CD4-positive, alpha-beta T cell treated with Interferon gamma for 1 hour (primary cell): ENCODE measurements around the gene LYPD5.
"Not testable (repeated sequence)": the region's sequence is repeated elsewhere in the genome, so short reads cannot be mapped to it uniquely, and the experiment has no call there.

Source experiments
- DNase-seq: peaks from one replicate; pipeline ENCODE4 v3.0.0-alpha.2; 2020

Gene LYPD5, protein sequence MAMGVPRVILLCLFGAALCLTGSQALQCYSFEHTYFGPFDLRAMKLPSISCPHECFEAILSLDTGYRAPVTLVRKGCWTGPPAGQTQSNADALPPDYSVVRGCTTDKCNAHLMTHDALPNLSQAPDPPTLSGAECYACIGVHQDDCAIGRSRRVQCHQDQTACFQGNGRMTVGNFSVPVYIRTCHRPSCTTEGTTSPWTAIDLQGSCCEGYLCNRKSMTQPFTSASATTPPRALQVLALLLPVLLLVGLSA

DNA sequence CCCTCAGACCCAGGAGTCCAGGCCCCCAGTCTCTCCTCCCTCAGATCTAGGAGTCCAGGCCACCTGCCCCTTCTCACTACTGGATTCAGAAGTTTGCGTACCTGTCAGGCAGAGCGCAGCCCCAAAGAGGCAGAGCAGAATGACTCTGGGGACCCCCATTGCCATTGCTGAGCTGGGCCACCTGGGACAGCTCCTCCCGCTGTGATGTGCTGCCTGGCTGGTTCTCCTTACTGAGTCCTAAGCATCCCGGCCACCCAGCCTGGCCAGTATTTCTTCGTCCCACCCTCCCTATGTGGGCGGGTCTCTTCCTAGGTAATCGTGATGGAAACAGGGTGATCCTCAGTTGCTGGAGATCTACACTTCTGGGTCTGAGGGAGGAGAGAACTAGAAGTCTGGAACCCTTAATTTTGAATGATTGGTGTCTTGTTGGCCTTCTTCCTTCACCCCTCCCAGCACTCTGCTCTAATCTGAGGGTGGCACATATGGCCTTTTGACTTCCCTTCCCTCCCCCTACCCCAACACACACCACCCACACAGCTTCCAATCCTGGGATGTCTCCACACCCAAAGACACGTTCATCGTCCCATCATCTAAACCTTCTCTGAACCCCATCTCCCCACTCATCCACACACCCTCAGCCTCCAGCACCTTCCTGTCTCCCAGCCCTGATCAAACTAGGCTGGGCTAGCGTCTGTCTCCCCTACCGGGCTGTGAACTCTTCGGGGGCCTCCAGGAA, at the start of gene LYPD5:
Gene LYPD5, minus strand, starts transcription at position 232 of the 736 bp plus-strand sequence. Its CDS starts 67 bp downstream, at position 165.
- DNase-seq = no peak

DNA sequence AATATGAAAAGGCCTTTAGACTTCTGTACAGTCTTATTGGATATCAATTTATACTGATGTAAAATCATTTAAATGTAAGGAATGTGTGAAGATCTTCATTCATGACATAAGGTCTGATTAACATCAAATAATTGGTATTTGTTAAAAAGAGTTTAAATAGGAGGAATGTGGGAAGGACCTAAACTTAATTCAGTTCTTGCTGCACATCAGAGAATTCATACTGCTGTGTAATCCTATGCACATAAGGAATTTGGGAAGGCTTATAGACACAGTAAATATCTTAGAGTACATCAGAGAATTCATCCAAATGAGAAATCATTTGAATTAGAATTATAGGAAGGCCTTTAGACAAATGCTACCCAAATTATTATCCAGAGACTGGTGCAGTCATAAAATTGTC, 46.6 kb upstream of the LYPD5 start:
- no peak for DNase-seq

GRCh38 chr19:43847884-43848283, 45.6 kb upstream of the LYPD5 start:
- DNase-seq = no peak

- DNase-seq = no peak
Measured at GRCh38 chr19:43847246-43847645, 45.0 kb upstream of the LYPD5 start.

GRCh38 chr19:43842007-43842406, 39.8 kb upstream of the LYPD5 start:
- no peak for DNase-seq

DNA sequence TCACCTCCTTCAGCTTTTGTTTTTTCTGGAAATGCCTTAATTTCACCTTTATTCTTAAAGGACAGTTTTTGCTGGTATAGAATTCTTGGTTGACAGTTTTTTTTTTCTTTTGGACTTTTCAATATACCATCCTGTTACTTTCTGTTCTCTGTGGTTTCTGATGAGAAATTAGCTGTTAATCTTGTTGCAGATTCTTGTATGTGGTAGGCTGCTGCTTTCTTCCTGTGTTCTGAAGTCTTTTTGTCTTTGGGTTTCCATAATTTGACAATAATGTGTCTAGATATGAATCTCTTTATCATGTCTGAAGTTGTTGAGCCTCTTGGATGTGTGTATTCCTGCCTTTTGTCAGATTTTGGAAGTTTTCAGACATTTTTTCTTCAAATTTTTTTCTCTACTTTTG, 36.9 kb upstream of the LYPD5 start:
- DNase-seq = no peak

DNA sequence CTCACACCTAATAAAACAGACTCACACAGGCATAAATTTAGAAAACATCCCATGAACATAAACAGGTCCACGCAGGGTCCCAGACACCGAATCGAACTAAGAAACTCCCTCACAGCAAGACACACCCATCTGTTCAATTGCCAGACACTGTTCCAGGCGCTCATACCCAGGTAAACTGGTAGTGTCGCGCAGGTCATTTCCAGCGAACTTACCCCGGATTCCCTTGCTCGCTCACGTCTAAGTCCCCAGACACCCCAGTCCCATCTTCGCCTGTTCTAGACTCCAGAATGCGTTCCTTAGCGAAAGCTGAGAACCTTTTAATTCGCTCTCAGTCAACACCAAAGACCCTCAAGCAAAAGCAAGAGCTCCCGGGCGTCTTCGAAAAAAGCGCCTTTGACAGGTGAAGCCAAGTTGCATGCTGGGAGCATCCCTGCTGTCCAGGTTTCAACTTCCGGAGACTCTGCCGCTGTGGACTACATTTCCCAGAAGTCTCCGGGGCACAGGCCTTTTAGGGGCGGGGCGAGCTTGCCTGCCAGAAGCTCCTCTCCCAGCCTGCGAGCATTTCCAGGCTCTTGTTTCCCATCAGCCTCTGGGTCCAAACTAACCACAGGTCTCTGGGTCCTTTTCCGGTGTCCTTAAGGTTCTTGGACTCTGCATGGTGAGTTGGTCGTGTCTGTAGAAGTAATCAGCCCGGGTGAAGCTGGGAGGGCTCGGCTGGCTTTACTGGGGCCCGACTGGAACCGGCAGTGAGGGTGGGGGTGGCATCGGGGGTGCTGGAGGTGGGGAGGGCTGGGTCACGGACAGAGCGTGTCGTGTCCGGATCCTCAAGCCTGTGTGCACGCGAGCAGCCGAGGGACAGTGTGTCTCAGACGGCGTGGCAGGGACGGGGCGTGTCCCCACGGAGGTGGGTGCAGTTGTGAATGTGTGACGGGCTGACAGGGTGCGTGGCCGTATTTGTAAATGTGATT, 24.8 kb upstream of the LYPD5 start, which contains the start of gene ZNF283:
Gene ZNF283, plus strand, starts transcription at position 535 of the 968 bp plus-strand sequence. CDS start 6,184 bp downstream, outside the sequence.
- DNase-seq = peak; percentile 83

- DNase-seq = not testable (repeated sequence)
Measured at GRCh38 chr19:43824572-43824971, 22.3 kb upstream of the LYPD5 start.

DNA sequence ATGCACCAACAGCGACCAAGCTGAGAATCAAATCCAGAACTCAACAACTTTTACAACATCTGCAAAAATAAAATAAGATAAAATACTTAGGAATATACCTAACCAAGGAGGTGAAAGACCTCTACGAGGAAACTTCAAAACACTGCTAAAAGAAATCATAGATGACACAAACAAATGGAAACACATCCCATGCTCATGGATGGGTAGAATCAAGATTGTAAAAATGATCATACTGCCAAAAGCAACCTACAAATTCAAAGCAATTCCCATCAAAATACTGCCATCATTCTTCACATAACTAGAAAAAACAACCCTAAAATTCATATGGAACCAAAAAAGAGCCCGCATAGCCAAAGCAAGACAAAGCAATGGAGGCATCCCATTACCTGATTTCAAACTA, 21.6 kb upstream of the LYPD5 start:
- DNase-seq = not testable (repeated sequence)

DNA sequence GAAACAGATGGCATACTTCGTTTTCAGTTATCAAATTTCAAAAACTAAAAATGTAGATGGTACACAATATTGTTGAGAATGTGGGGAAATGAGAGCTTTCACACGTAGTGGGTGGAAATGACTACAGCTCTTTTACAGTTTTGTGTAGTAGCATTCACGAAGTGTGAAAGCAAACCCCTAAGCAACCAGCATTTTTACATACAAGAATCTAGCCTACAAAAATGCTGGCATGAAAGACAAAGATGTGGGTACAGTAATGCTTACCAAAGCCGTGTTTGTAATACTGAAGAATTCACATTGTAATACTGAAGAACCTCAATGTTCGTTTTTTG, 18.6 kb upstream of the LYPD5 start:
- no peak for DNase-seq

DNA sequence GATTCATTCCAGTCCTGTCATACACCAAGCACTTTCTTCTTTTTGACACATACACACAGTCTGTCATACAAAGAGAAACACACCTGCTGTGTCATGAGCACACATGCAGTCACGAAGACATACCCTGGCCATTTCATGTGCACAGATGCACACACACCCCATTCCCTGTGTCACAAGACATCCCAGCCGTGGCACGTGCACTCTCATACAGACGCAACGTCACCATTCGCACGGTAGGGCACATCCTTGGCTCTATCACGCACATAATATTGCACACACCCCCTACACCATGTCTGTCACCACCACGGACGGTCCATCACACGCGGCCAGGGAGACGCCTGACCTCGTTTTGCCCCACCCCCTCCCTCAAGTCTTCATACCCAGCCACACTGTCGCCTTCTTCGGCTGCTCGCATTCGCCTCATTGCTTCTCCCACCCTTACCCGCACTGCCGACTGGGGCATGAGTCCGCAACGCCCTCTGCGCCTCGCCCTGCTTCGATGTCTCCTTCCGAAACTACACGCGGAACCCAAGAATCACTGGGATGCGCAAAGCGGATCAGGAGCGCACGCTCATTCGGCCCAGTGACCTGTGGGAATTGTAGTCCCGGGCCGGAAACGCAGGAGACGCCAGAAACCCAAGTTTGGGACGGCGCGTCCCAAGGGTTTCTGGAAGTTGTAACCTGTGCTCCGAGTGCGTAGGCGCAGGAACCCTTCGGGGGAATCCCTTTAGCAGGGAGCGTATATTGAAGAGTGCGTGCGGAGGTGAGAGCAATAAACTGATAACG, 18.0 kb upstream of the LYPD5 start:
- no peak for DNase-seq

DNA sequence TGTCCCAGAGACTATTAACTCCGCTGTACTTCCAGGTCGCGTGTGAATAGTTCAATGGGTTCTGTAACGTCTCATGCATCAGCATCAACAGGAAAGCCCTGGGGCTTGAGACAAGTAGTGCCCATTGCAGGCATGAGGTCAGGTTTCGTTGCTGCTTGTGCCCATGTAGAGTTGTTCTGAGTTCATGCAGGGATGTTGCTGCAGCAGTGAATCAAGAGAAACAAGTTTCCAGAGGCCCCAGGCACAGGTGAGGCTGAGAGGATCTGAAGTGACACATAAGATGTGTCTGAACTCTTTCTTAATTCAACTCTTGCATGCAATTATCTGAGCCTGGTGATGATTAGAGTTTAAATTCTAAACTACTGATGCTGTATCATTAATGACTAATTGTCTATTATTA, 16.3 kb upstream of the LYPD5 start:
- no peak for DNase-seq

DNA sequence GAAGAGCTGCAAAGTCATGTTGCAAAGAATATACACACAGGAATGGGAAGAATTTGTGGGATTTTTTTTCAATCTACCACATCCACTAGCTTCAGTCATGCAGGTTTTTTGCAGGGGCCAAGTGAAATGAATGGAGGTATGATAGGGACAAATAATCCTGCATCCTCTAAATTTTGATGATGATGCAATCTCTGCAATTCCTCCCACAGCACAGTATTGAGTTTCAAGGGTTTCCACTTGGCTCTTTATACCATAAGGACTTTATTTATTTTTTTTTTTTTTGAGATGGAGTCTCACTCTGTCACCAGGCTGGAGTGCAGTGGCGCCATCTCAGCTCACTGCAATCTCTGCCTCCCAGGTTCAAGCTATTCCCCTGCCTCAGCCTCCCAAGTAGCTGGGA, 15.2 kb upstream of the LYPD5 start:
- DNase-seq = not testable (repeated sequence)

DNA sequence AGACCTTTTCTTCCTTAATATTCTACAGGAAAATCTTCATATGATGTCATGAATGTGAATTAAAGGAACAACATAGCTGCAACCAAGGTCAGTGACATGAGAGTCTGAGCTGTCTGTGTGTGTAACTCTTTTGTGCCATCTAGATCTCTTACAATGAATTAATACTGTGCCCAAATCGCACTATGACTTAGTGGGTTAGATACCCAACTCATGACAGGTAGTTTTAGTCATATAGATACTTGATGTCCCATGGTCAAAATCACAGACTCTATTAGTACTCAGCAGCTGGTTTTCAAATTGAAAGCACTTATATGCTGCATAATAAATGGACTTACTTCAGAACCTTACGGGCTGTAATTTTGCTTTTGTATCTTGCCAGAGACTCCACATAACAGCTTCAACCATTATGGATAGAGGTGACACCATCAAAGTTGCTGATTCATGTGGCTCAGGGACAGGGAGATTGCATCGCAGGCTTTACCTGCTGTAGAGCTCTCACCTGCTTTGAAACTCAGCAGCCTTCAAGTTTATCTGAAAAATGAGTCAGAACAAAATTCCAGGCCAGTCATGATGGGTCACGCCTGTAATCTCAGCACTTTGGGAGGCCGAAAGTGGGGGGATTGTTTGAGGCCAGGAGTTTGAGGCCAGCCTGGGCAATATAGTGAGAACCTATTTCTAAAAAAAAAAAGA, 12.6 kb upstream of the LYPD5 start:
- DNase-seq = no peak

GRCh38 chr19:43812688-43813087, 10.4 kb upstream of the LYPD5 start:
- no peak for DNase-seq

- no peak for DNase-seq
Measured at GRCh38 chr19:43812259-43812658, 10.0 kb upstream of the LYPD5 start.

- no peak for DNase-seq
Measured at GRCh38 chr19:43811837-43812236, 9.6 kb upstream of the LYPD5 start.

GRCh38 chr19:43809762-43810696, 7.8 kb upstream of the LYPD5 start:
- DNase-seq = no peak

DNA sequence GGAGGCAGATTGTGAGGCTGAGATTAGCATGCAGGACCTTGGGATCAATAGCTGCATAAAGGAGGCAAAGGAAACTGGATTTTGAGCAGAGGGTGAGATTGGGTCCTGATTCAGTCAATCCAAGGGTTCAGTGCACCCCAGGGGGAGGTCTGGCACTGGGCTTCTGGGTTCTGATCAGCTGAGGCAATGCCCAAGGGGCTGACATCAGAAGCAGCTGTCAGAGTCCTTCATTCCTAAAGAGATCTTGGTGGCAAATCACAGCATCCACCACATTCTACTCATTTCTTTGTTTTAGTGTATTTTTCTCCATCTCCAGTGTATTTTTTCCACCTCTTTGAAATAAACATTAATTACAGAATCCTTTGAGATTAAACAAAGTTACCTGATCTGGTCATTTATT, 5.4 kb upstream of the LYPD5 start:
- DNase-seq = no peak

GRCh38 chr19:43806848-43807247, 4.6 kb upstream of the LYPD5 start:
- DNase-seq = no peak

- DNase-seq = not testable (repeated sequence)
Measured at GRCh38 chr19:43806401-43806800, 4.2 kb upstream of the LYPD5 start.
